ENCODE results near the gene CCDC69.
"Not testable (repeated sequence)": the region's sequence is repeated elsewhere in the genome, so short reads cannot be mapped to it uniquely, and the experiment has no call there.

CCDC69 gene

DNA sequence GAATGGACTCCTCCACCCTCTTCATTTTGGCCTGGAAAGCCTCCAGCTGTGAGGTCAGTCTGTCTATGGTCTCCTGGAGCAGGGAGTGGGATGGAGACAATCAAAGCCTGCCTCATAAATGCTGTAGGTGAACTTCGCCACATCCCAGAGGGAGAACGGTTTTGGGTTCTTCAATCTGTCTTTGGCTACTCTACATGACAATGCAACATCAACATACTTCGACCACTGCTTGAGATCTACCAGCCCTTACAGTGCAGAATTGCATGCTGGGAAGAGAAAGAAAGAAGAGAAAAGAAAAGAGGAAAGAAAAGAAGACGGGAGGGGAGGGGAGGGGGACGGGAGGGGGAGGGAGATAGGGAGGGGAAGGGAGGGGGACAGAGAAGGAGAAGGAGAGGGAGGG, 37.8 kb downstream of the CCDC69 start:
- no peak for DNase-seq

GRCh38 chr5:151184316-151185042, 39.4 kb downstream of the CCDC69 start:
- no peak for DNase-seq

GRCh38 chr5:151183456-151184245, 40.2 kb downstream of the CCDC69 start:
- DNase-seq, result no peak

DNA sequence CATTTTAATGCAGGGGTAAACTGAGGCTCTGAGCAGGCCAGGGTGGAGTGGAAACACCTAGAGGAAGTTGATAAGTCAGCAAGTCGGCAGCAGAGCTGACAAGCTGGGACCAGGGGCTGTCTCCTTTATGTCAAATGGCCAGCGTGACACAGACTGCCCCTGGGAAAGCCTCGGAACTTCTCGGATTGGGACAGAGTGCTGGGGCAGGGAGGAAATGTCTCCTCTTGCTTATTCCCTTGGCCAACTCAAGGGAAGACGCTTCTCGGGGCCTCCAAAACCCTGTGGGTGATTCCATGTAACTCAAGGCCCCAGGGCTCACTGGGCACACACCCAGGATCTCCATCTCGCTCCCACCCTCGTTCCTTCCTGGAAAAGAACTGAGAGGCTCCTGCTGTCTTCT, 40.9 kb downstream of the CCDC69 start:
- no peak for DNase-seq

DNA sequence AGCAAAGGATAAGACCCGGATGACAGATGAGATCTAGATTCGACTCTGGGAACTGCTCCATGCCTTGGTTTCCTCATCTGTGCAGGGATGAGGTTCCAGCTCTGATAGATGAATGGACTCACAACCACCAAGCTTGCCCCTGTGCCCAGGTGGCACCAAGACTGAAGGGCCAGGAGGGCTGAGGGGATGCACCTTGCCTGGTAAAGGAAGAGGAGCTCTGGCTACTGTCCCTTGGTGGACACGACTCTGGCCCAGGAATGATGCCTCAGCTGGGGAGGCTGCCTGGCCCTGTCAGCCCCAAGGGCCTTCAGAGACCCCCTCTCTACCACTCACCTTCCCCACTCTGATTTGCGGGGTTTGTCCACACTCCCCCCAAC, 41.4 kb downstream of the CCDC69 start:
- DNase-seq, result no peak

DNA sequence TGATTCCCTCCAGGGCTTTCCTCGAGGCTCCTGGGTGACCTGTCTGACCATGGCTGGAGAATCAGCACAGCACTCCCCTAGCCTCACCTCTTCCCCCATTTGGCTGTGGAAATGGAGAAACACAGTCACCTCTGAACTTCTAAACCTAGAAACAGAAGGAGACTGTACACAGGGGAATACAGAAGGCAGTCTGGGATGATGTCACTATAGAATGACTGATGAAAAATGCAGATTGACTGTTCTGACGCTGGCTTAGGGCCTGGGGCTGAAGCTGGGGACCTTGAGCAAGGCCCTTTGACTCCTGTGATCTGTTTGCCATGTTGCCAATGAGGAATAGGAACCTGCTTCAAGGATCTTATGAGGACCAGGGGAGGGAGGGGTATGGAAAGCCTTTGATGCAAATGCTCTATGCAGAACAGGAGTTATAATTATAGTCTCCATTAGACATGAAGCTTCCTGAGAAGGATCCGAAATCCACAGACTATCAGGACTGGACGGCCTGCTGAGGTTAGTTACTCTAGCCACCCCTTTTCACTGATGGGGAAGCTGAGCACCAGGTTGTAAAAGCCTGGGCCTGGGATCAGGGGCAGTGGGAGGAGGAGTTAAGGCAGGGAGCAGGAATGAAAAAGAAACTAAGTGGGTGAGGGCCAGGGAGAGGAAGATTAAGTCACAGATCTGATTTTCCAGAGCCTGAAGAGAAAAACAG, 41.9 kb downstream of the CCDC69 start:
- DNase-seq, result no peak

GRCh38 chr5:151180291-151180690, 43.6 kb downstream of the CCDC69 start:
- no peak for DNase-seq

DNA sequence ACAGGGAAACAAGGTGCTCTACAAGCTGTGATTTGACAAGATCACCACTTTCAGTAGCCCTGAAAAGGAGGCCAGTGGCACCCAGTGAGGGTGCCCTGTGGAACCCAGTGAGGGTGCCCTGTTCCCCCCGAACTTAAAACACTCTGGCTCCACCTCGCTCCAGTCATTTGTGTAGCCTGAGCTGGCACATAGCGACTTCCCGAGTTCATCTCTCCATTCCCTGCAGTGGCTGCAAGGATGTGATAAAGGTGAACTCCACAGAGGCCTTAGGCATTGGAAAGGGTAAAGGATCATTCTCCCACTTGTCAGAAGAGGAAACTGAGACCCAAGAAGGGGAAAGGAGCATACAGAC, 44.4 kb downstream of the CCDC69 start:
- no peak for DNase-seq

- DNase-seq, result no peak
Measured at GRCh38 chr5:151178777-151179488, 45.0 kb downstream of the CCDC69 start.

GRCh38 chr5:151178372-151178771, 45.5 kb downstream of the CCDC69 start:
- DNase-seq, result no peak

- not testable (repeated sequence) for DNase-seq
Measured at GRCh38 chr5:151176268-151176667, 47.6 kb downstream of the CCDC69 start.

DNA sequence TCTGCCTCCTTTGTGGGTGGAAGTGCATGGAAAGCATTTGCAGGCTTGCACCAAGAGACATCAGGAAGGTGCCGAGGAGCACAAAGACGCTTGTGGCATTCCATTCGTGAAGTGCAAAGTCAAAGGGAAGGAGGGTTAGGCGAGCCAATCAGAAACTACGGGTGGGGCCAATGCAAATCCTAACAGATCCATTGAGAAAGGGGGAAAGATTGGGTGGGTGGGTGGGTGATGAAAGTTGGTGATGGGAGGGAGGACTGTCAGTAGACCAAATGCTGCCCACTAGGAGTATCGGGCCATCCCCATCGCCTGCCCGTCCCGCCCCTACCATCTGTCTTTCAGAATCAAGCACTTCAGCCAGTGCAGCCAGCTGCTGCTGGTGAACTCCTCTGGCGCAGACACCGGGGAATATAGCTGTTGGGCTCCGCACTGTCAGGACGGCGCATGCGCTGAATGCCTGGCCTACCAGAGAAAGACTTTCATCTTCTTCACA, 49.2 kb downstream of the CCDC69 start:
- no peak for DNase-seq

DNA sequence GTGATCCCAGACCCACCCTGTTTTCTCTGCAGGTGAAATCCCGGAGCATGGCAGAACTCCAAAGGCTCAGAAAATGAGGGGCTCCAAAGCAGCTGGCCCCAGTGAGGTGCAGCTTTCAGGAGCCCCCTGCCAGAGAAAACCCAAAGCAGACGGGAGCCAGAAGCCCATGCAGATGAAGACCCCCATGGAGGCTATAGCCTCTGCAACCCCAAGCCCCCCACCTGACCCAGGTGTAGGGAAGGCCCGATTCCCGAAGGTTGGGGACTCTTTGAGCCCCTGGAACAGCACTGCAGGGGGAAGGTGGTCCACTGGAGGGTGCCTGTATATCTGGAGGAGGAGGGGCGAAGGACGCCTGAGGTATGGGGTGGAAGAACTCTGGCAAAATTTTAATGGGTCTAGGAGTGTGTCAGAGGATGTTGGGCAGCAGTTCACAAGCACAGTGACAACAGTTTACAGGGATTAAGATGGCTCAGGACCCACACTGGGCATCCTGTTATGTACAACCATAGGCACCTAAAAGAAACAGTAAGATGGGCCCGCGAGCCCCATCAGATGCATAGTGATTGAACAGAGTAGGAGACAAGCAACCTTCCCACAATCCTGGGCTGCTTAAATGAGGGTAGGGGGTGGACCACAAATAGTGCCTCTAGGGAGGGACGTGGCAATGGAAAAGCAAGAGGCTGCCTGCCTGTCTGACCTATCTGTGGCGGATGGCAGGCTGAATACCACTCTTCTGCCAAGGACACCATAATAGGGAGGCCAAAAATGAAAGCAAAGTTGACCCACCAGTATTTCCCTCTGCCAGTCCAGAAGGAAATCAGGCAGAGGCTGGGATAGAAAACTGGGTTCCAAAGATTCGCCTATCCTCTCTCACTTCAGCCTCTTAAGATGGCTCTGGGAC, 49.9 kb downstream of the CCDC69 start:
- no peak for DNase-seq

DNA sequence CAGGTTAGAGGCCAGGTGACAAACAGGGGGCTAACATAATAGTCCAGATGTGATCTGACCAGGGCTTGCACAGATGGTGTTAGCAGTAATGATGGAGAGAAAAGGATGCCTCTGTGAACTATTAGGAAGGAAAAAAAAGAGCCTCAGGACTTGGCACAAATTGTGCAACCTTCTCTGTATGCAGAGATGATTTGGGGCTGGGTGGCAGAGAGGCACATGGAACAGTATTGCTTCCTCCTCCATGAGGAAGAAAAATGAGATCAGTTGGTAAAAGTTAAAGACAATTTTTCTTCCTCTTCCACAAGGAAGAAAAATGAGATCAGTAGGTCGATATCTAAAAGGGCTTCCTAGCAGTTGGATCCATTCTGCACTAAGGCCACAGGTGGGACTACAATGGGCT, 52.4 kb downstream of the CCDC69 start:
- no peak for DNase-seq

- no peak for DNase-seq
Measured at GRCh38 chr5:151168602-151169344, 55.1 kb downstream of the CCDC69 start.

DNA sequence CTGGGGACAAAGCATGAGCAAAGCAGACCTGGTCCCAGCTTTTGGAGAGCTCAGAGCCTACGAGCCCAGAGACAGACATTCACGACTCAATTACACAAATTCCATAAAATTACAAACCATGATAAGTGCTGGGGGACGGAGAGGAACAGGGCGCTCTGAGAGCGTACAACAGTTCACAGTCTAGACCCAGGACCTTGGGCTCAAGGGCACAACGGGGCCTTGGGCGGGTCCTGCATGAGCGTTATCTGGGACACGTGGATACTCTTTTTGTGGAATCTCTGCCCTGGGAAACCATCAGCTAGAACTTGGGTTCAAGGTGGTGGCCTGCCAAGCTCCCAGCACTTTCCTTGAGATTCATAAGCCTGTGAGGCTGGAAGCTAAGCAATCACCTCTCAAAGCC, 56.9 kb downstream of the CCDC69 start:
- DNase-seq, result no peak

- DNase-seq, result peak; percentile 37 to 72
Measured at GRCh38 chr5:151164687-151165392, 59.1 kb downstream of the CCDC69 start.

GRCh38 chr5:151162776-151163175, 61.1 kb downstream of the CCDC69 start:
- no peak for DNase-seq

DNA sequence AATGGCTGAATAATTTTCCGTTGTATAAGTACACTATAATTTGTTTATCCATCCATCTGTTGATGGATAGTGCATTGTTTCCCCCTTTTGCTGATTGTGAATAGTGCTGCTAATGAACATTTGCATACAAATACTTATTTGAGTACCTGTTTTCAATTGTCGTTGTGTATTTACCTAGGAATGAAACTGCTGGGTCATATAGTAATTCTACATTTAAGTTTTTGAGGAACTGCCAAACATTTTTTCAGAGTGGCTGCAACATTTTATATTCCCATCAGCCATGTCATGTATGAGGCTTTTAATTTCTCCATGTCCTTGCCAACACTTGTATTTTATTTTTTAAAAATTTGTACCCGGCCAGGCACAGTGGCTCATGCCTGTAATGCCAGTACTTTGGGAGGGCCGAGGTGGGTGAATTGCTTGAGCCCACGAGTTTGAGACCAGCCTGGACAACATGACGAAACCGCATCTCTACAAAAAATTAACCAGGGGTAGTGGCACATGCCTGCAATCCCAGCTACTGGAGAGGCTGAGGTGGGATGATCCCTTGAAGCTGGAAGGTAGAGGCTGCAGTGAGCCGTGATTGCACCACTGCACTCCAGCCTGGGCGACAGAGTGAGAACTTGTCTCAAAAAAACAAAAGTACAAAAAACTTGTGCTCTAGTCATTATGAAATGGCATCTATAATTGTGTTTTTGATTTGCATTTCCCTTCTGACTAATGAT, 64.1 kb downstream of the CCDC69 start:
- DNase-seq, result no peak

DNA sequence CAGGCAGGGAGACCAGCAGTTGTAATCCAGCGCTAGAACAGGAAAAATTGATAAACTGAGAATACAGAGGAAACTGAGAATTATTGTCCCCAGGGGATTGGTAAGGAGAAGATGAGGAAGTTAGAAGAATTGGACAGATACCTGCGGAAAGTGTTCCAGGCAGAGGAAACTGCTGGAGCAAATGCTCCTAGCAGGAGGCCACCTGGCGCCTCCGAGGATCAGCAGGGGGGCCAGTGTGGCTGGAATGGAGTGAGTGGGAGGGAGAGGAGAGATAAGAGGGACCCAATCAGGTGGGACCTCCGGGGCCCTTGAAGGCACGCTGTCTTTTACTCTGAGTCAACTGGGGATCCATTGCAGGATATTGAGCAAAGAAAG, 65.6 kb downstream of the CCDC69 start:
- DNase-seq, result no peak

All from SW 1271 (cell line).